Astrocyte of the cerebellum (primary cell): ENCODE data around the gene TMTC2.
"Not testable (repeated sequence)": the region's sequence is repeated elsewhere in the genome, so short reads cannot be mapped to it uniquely, and the experiment has no call there.

Source experiments
- DNase-seq: peaks from one replicate; pipeline ENCODE4 v3.0.0-alpha.2; 2011; ENCODE audit warnings: low read depth
- H3K4me3 ChIP-seq: 2 replicates; pipeline ENCODE4 v1.5.1; 2011; ENCODE audit warnings: mild to moderate bottlenecking, low read depth, low read length, moderate library complexity
- in situ Hi-C: cut with HindIII; loops from 2 replicates; pipeline ENCODE4 v1.10.0; 2017; ENCODE audit warnings: low sequenced_read_pairs
- TF ChIP-seq, protein P1 (sequence below): IDR thresholded peaks from 2 replicates; pipeline ENCODE4 v1.5.1; 2012; ENCODE audit warnings: low read length, low read depth, moderate library complexity, mild to moderate bottlenecking; ENCODE audit errors: missing control alignments

TMTC2 gene

DNA sequence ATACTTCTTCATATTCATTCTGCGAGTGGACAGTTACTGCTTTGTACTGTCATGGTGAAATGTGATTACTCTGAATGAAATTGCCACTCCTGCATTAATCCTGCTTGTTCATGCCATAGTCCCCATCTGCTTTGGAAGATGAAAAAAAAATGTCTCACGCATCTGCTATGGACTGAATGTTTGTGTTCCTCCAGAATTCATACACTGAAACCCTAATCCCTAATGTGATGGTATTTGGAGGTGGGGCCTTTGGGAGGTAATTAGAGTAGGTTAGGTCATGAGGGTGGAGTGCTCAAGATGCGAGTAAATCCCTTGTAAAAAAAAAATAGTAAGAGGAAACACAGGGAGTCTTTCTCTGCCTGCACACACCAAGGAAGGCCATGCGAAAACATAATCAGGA lies 427.2 kb downstream of the TMTC2 start:
- TF ChIP-seq, protein P1, sequence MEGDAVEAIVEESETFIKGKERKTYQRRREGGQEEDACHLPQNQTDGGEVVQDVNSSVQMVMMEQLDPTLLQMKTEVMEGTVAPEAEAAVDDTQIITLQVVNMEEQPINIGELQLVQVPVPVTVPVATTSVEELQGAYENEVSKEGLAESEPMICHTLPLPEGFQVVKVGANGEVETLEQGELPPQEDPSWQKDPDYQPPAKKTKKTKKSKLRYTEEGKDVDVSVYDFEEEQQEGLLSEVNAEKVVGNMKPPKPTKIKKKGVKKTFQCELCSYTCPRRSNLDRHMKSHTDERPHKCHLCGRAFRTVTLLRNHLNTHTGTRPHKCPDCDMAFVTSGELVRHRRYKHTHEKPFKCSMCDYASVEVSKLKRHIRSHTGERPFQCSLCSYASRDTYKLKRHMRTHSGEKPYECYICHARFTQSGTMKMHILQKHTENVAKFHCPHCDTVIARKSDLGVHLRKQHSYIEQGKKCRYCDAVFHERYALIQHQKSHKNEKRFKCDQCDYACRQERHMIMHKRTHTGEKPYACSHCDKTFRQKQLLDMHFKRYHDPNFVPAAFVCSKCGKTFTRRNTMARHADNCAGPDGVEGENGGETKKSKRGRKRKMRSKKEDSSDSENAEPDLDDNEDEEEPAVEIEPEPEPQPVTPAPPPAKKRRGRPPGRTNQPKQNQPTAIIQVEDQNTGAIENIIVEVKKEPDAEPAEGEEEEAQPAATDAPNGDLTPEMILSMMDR: no peak
- H3K4me3 ChIP-seq: no peak overlapping the region
- in situ Hi-C loops: no loop called here
- no peak for DNase-seq

DNA sequence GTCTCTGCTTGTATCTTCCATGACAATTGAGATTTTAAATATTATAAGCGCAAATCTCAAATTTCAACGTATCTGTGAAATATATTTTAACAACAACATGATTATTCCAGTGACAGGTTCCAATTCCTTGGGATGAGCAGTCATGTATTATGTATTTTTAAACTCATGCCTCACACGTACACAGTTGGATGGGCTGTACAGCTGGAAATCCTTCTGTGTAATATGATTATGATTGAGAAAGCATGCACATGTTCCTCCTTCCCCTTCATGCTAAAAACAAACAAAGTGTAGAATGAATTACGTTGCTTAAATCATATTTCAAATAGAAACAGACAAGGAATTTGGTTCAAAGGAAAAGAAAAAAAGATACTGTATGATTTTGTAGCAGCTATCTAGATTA lies 428.3 kb downstream of the TMTC2 start:
- no peak for DNase-seq
- H3K4me3 ChIP-seq: no peak overlapping the region
- in situ Hi-C loops: no loop called here
- TF ChIP-seq, protein P1: no peak

DNA sequence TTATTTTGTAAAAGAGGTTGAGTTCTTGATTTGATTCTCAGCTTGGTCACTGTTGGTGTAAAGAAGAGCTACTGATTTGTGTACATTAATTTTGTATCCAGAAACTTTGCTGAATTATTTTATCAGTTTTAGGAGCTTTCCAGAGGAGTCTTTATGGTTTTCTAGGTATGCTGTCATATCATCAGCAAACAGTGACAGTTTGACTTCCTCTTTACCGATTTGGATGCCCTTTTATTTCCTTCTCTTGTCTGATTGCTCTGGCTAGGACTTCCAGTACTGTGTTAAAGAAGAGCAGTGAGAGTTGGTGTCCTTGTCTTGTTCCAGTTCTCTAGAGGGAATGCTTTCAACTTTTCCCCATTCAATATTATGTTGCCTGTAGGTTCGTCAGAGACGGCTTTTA lies 431.2 kb downstream of the TMTC2 start:
- DNase-seq, H3K4me3 ChIP-seq, in situ Hi-C loops: not testable (repeated sequence)

DNA sequence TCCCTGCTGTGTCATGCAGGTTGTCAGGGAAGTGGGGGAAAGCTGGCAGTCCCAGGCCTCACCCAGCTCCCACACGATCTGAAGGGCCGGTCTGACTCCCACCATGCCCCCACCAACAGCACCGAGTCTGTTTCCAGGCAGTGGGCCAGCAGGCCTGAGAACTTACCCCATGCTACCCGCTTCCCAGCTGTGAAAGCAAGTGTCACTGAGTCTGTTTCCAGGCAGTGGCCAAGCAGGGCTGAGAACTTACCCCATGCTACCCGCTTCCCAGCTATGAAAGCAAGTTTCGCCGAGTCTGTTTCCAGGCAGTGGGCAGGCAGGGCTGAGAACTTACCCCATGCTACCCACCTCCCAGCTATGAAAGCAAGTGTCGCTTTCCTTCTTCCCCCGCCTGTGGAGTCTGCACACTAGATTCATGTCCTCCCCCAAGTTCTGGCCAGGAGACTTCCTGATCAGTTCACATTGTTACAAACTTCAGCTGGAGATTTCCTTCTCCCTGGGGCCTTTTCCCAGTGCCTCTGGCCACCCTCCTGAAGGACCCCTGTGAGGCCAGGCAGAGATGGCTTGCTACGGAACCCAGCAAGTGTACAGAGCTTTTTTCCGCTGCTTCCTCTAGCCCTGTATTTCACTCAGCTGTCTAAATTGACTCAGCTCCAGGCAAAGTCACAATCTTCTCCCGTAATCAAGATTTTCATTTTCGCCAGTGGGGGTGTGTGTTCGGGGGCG lies 435.4 kb downstream of the TMTC2 start:
- TF ChIP-seq, protein P1: no peak
- in situ Hi-C loops: no loop called here
- H3K4me3 ChIP-seq: no peak overlapping the region
- no peak for DNase-seq

DNA sequence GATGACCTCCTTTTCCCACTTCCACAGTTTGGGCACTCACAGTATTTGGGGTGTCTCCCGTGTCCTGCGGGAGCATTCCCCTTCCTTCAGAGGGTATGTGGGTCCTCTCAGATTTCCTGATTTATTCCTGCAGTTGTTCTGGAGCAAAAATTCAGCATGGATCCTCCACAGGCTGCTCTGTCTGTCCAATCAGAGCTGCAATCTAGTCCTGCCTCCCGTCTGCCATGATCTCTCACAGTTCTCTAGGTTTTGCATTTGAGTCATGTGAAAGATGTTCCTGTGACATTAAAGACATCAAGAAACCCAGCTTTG lies 435.9 kb downstream of the TMTC2 start:
- in situ Hi-C loops: no loop called here
- H3K4me3 ChIP-seq: no peak overlapping the region
- DNase-seq: no peak
- TF ChIP-seq, protein P1: no peak

DNA sequence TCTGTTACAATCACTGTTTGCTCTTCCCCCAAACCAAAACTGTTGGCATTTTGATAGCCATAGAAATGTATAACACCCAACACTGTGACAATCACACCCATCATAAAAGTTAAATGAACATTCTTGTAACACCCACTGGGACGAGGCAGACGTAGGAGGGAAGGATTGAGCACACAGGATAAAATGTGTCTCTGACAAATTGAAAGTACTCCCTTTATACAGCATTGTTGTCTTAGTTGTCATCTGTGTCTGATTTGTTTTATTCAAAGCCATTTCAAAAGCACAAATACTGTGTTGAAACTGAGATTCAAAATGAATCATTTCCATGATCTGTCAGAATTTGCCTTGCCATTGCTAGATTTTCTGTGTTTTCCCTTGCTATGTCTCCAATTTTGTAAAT lies 436.3 kb downstream of the TMTC2 start:
- no peak overlapping the region for H3K4me3 ChIP-seq
- DNase-seq: no peak
- in situ Hi-C loops: no loop called here
- TF ChIP-seq, protein P1: no peak

DNA sequence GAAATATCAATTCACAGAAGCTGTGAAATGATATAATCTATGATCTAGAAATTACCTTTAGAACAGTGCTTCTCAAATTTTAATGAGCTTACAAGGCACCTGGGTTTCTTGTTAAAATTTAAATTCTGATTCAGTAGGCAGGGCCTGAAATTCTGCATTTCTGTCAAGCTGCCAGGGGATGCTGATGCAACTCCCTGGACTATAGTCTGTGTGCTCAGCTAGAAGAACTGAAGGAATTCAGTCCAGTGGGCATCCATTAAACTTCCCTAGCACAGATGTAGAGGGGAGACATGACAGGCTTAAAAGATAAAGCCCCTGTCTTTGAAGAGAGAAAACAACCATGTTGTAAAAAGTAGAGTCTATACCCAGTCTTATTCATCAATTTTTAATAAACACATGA lies 441.8 kb downstream of the TMTC2 start:
- TF ChIP-seq, protein P1: no peak
- DNase-seq: no peak
- H3K4me3 ChIP-seq: no peak overlapping the region
- in situ Hi-C loops: no loop called here
